Bronchial epithelial cell (primary cell): ENCODE results near the gene MCM3AP. TPM values are rescaled to one million over a fixed set of nuclear protein-coding genes. Genes with fewer than 3 reads are reported as not detected.
A peak's percentile ranks its signal among the peaks of the same experiment; 100 is the strongest.

Source experiments
- DNase-seq: peaks from one replicate; pipeline ENCODE4 v3.0.0-alpha.2; 2010; ENCODE audit warnings: low read depth
- FAIRE-seq: peaks from 2 replicates; lab custom pipeline; 2011; peaks lifted over from hg19 to GRCh38; lab: Jason Lieb, UNC
- H3K27me3 ChIP-seq: 2 replicates; pipeline ENCODE4 v1.5.1; 2011; ENCODE audit warnings: low read length; ENCODE audit not compliant: control insufficient read depth, insufficient read depth
- H3K36me3 ChIP-seq: 2 replicates; pipeline ENCODE4 v1.5.1; 2011; ENCODE audit warnings: low read length; ENCODE audit not compliant: control insufficient read depth, insufficient read depth
- H3K4me3 ChIP-seq: 2 replicates; pipeline ENCODE4 v1.5.1; 2011; ENCODE audit warnings: mild to moderate bottlenecking, low read depth, low read length, control low read depth
- total RNA-seq: library from RNA; depleted of rRNA; stranded (reverse); fragments of >200 nt; gene quantifications from 2 replicates; pipeline ENCODE4 v1.2.1, GENCODE V29; 2014
- TF ChIP-seq, protein P1 (sequence below): IDR thresholded peaks from 2 replicates; pipeline ENCODE4 v1.5.1; 2011; ENCODE audit warnings: mild to moderate bottlenecking, moderate library complexity, low read length, control low read depth, inconsistent platforms; ENCODE audit not compliant: insufficient read depth, severe bottlenecking

The MCM3AP gene
- 70.8 and 80.5 TPM in 2 replicates for total RNA-seq

DNA sequence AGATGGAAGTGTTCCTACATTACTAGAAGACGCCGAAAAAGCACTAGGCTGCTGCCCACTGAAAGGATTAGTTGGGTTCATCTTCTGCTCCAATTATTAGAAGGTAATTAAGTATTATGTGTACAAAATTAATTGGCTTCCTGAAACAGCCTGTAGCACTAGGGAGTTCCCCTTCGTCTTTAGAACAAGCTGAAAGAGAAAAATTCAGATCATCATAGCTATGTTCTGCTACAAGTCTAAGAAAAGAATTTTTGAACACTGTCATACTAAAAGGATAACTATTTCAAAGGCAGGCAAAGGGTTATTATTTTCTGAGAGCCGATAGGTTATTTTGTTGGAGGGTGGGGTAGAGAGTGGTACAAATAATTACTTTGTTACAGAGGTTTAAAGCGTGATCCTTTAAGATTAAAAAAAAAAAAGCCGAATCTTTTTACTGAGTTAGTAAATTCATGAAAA, at the start of gene MCM3AP:
MCM3AP (minus strand) TSS at position 406 of the 456 bp plus-strand sequence; CDS start at position 81, 325 bp downstream.
- H3K36me3 ChIP-seq: peaks cover 7% of the 10 kb centered on the region
- DNase-seq (no peak), FAIRE-seq (no peak)
- no peaks in the 10 kb centered on the region for H3K27me3 ChIP-seq
- TF ChIP-seq, protein P1, sequence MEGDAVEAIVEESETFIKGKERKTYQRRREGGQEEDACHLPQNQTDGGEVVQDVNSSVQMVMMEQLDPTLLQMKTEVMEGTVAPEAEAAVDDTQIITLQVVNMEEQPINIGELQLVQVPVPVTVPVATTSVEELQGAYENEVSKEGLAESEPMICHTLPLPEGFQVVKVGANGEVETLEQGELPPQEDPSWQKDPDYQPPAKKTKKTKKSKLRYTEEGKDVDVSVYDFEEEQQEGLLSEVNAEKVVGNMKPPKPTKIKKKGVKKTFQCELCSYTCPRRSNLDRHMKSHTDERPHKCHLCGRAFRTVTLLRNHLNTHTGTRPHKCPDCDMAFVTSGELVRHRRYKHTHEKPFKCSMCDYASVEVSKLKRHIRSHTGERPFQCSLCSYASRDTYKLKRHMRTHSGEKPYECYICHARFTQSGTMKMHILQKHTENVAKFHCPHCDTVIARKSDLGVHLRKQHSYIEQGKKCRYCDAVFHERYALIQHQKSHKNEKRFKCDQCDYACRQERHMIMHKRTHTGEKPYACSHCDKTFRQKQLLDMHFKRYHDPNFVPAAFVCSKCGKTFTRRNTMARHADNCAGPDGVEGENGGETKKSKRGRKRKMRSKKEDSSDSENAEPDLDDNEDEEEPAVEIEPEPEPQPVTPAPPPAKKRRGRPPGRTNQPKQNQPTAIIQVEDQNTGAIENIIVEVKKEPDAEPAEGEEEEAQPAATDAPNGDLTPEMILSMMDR: no peak
- H3K4me3 ChIP-seq: peak within 1 kb of the TSS; percentile 78

DNA sequence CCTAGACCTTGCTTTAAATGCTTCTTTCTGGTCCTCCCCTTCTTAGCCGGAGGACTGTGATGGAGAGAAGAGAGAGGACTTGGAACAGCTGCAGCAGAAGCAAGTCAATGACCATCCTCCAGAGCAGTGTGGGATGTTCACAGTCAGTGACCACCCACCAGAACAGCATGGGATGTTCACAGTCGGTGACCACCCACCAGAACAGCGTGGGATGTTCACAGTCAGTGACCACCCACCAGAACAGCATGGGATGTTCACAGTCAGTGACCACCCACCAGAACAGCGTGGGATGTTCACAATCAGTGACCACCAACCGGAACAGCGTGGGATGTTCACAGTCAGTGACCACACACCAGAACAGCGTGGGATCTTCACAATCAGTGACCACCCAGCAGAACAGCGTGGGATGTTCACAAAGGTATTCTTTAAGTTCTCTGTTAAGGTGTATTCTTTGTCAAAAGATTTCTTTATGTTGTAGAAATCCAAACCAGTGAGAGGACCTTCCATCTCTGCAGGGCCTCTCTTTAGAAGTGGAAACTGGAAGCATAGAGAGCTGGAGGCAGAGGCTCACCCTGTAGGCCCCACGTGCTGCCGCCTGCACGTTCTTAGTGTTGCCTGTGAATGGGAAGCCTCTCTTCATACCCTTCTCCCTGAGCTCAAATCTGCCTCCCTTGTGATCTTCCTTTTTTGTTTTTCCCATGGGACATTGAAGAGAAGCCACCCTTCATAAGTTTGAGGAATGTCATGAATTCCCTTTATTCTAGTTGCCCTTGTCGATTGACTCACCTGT, 49.1 kb upstream of the MCM3AP start:
- TF ChIP-seq, protein P1: no peak
- FAIRE-seq: peak; percentile 91
- H3K27me3 ChIP-seq: no peaks in the 10 kb centered on the region
- DNase-seq: no peak
- H3K4me3 ChIP-seq: no peak overlapping the region
- H3K36me3 ChIP-seq: peaks cover 6% of the 10 kb centered on the region

DNA sequence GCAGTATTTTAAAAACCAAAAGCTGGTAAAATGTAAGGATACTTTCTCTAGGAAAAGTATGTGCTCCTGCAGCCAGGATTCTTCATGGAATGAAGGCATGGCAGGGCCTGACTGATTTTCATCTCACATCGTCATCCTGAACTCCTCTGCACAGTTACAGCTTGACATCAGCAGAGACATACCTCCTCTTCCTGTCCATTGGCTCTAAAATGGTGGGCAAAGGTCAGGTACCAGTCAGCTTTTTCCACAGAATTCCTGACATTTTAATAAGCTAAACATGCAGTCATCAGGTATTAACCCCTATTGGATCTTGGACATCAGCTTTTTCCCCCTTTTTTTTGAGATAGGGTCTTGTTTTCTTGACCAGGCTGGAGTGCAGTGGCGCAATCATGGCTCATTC, 44.4 kb upstream of the MCM3AP start:
- peaks cover 6% of the 10 kb centered on the region for H3K36me3 ChIP-seq
- no peak for FAIRE-seq
- TF ChIP-seq, protein P1: no peak

DNA sequence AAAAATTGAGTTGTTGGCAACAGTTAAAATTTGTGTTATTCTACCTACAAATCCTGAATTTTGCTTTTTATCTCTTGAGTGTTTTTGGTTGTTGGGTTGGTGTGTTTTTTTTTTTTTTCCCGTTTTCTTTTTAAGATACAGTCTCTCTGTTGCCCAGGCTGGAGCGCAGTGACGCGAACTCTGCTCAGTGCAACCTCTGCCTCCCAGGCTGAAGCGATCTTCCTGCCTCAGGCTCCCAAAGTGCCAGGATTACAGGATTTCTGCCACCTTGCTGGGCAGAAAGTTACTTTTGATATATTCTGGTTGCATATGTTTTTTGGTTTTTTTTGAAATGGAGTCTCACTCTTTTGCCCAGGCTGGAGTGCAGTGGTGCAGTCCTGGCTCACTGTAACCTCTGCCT, 42.7 kb upstream of the MCM3AP start:
- no peak overlapping the region for H3K4me3 ChIP-seq
- FAIRE-seq: no peak

More for the DNA sequence above, 44.4 kb upstream of the MCM3AP start:
- DNase-seq: no peak
- no peak overlapping the region for H3K4me3 ChIP-seq
- H3K27me3 ChIP-seq: no peaks in the 10 kb centered on the region

DNA sequence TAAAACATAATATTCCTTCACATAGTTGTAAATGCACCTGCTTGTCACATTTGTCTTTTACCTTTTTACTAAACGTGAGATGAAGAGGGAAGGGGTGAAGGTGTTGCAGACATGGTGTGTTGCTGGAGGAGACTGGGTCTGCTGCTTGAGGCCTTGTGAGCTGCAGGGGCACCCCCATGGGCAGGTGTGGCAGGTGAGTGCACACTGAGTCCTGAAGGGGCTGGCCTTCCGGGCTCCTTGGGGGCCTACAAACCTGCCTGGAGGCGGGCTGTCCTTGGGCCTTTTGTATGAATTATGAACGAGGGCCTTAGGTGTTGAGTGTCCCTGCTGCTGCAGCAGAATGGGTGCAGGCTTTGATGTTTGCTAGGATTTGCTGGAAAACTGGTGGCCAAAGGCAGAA, 42.3 kb upstream of the MCM3AP start:
- TF ChIP-seq, protein P1: no peak
- FAIRE-seq (no peak), DNase-seq (no peak)
- Histone ChIP-seq H3K27me3 (no peaks in the 10 kb centered on the region), H3K36me3 (peaks cover 6% of the 10 kb centered on the region), H3K4me3 (no peak overlapping the region)

More for the DNA sequence above, 42.7 kb upstream of the MCM3AP start:
- TF ChIP-seq, protein P1: no peak
- Histone ChIP-seq H3K36me3 (peaks cover 6% of the 10 kb centered on the region), H3K27me3 (no peaks in the 10 kb centered on the region)
- DNase-seq: no peak
